Calu3 (cell line): Measurements from ENCODE around the gene ABCB1. TPM values are rescaled to one million over a fixed set of nuclear protein-coding genes. Genes with fewer than 3 reads are reported as not detected.

Experiments used
- BruUV-seq: library from RNA; stranded (reverse); fragments of 400-500 nt; replicated peaks from 2 replicates; lab custom pipeline; 2021; lab: Mats Ljungman, UMichigan
- CTCF ChIA-PET: fragments of 300-600 bp; sonication (Branson Sonifier 250); formaldehyde crosslinking; loops from one replicate; lab custom pipeline; 2022; ENCODE audit warnings: antibody characterized with exemption; lab: Charles Lee
- DNase-seq: peaks from one replicate; pipeline ENCODE4 v3.0.0; 2022
- H3K27ac Mint-ChIP-seq: one replicate; pipeline ENCODE4 v1.8.0; 2022; ENCODE audit warnings: mixed read lengths; ENCODE audit not compliant: unreplicated experiment
- H3K27me3 Mint-ChIP-seq: one replicate; pipeline ENCODE4 v1.8.0; 2022; ENCODE audit warnings: mixed read lengths; ENCODE audit not compliant: unreplicated experiment
- H3K36me3 Mint-ChIP-seq: one replicate; pipeline ENCODE4 v1.8.0; 2022; ENCODE audit warnings: mild to moderate bottlenecking, moderate library complexity, mixed read lengths; ENCODE audit not compliant: insufficient read depth, unreplicated experiment
- H3K4me1 Mint-ChIP-seq: one replicate; pipeline ENCODE4 v1.8.0; 2022; ENCODE audit warnings: mild to moderate bottlenecking, low read depth, mixed read lengths; ENCODE audit not compliant: unreplicated experiment
- H3K4me3 Mint-ChIP-seq: one replicate; pipeline ENCODE4 v1.8.0; 2022; ENCODE audit warnings: mild to moderate bottlenecking, low read depth, moderate library complexity, mixed read lengths; ENCODE audit not compliant: unreplicated experiment
- H3K9me3 Mint-ChIP-seq: one replicate; pipeline ENCODE4 v1.8.0; 2022; ENCODE audit warnings: low read depth, mixed read lengths; ENCODE audit not compliant: unreplicated experiment
- intact Hi-C: fragments of 100-400 bp; cut with micrococcal nuclease; formaldehyde crosslinking; loops from one replicate; pipeline ENCODE4 v1.10.0; 2022; ENCODE audit not compliant: unreplicated experiment
- total RNA-seq: library from RNA; stranded (reverse); gene quantifications from 2 replicates; pipeline ENCODE4 v1.2.3, GENCODE V29; 2022
- TF ChIP-seq, protein P1 (sequence below): fragments of 200-600 bp; IDR thresholded peaks from one replicate; pipeline ENCODE4 v1.8.0; 2022; ENCODE audit warnings: antibody characterized with exemption; ENCODE audit not compliant: unreplicated experiment

The ABCB1 gene
- total RNA-seq, 1 experiment from 2014 or later = 5.7 TPM

- TF ChIP-seq, protein P1, sequence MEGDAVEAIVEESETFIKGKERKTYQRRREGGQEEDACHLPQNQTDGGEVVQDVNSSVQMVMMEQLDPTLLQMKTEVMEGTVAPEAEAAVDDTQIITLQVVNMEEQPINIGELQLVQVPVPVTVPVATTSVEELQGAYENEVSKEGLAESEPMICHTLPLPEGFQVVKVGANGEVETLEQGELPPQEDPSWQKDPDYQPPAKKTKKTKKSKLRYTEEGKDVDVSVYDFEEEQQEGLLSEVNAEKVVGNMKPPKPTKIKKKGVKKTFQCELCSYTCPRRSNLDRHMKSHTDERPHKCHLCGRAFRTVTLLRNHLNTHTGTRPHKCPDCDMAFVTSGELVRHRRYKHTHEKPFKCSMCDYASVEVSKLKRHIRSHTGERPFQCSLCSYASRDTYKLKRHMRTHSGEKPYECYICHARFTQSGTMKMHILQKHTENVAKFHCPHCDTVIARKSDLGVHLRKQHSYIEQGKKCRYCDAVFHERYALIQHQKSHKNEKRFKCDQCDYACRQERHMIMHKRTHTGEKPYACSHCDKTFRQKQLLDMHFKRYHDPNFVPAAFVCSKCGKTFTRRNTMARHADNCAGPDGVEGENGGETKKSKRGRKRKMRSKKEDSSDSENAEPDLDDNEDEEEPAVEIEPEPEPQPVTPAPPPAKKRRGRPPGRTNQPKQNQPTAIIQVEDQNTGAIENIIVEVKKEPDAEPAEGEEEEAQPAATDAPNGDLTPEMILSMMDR = no peak
- no peaks in the 10 kb centered on the region for H3K4me1 Mint-ChIP-seq
- no peaks in the 10 kb centered on the region for H3K27me3 Mint-ChIP-seq
- DNase-seq = no peak
- no TSS peak for BruUV-seq
- CTCF ChIA-PET = no interaction called here
- no peaks in the 10 kb centered on the region for H3K36me3 Mint-ChIP-seq
- H3K9me3 Mint-ChIP-seq = no peaks in the 10 kb centered on the region
- intact Hi-C loops = no loop called here
- H3K27ac Mint-ChIP-seq = no peak overlapping the region
- no peak overlapping the region for H3K4me3 Mint-ChIP-seq
Measured at GRCh38 chr7:87456247-87456646, 144.4 kb downstream of the ABCB1 start.

Other genes starting within 250 kb of the ABCB1 start
- gene ABCB4, start 125.2 kb downstream of the ABCB1 start, total RNA-seq = not detected in 2 replicates
- gene RUNDC3B, start 27.5 kb upstream of the ABCB1 start, total RNA-seq = 0.42 and 0.56 TPM in 2 replicates